Head of caudate nucleus (tissue), 42 donors: ENCODE data around the gene ZNF469.
A peak's percentile ranks its signal among the peaks of the same experiment; 100 is the strongest.

Experiments
- DNase-seq, 42 donors: peaks; one replicate each; pipeline versions ENCODE4 v3.0.0 to v3.0.0-alpha.2; 2020 to 2021; ENCODE audit warnings: mixed read lengths in 7 of 42
- intact Hi-C: fragments of 100-400 bp; cut with DNase I; formaldehyde crosslinking; loops from one replicate; pipeline ENCODE4 v1.15.0; 2022

Gene ZNF469

DNA sequence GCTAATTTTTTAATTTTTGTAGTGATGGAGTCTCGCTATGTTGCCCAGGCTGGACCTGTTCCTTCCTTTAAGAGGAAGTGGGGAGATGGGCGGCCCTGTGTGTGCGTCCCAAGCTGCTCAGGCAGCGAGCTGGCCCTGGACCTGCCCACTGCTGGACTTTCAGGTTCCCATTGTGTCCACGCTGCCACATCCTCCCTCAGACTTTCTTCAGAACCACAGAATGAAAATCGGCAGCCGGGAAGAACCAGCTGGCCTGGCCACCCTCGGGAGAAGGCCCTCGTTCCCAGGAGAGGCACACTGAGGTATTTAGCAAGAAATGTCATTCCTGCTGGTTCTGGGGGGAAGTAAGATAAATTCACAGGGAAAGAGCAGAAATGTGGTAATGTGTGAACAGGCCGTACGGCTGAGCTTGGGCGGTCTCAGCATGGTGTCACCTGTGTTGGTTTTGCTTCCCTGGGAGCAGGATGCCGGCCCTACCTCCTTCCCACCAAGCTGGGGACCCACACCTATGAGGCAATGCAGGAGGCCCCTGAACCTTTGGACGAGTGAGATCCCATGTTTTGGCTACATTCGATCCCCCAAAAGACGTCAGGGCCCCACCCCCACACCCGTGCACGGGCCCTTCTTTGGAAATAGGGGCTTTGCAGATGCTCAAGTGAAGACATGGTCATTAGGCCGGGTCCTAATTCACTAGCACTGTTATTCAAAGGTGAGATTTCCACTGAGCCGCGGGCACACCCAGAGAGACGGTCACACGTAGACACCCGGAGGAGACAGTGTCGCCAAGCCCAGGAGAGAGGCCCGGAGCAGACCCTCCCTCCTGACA lies 35.9 kb upstream of the ZNF469 start:
- intact Hi-C loops, result no loop called here
- no peak for DNase-seq

DNA sequence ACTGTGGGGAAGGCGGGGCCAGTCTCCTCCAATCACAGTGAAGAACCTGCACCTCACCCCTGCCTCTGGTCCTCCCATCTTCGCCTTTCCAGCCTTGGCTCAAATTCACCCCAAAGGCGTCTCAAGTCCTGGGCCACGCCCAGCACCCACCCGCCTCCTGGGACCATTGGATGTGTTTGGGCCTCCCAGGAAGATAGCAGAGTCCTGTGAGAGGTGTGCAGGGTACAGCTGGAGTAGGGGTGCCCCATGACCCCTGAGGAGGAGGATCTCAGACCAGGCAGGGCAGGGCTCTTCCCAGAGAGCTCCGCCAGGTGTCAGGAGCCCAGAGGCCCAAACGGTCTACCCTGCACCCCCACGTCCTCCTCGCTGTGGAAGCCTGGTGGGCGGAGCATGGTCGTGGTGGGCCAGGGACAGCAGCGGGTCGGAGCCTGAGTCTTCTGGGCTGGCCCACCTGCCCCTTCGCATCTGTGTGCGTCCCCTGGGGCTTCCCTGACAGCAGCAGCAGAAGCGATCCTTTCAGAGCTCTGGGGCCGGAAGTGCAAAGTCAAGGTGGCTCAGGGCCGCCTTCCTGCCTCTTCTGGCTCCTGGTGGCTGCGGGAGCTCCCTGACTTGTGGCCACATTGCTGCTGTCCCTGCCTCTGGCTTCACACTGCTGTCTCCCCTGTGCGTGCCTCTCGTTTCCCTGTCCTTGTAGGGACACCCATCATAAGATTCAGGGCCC lies 34.9 kb upstream of the ZNF469 start:
- DNase-seq, result peak in 5 of 42 donors; percentile 1 to 26 (median 8)
- intact Hi-C loops, result no loop called here

DNA sequence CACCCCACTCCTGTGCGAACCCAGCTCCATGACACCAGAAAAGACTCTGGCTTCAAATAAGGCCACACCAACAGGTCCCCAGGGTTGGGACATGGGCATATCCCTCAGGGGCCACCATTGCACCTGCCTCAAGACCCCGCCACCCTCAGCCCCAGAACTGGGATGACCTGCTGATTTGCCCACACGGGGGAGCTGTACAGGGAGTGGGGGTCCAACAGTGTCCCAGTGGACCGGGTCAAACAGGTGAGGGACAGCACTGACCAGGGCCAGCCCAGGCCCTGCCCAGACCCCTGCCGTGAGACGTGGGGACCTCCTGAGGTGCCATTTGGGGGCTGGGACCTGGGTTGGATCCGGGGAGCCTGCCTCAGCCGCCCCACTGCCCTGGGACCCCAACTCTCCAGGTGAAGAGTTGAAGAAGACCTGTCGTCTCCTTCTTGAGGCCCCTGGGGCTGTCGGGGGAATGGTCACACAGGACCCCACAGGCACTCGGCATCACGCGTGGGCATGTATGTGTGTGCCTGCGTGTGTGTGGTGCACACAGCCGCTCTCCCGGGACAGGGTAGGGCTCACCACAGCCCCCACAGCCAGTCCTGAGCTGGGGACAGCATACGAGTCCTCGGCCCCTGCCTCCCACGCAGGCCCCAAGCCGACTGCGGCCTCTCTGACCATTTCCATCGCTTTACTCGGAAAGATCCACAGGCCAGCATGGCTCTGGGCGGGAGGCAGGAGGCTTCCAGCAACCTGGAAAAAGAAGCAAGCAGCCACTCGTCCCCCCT lies 34.2 kb upstream of the ZNF469 start:
- DNase-seq, result peak in 5 of 42 donors; percentile 2 to 28 (median 7)
- intact Hi-C loops, result no loop called here

DNA sequence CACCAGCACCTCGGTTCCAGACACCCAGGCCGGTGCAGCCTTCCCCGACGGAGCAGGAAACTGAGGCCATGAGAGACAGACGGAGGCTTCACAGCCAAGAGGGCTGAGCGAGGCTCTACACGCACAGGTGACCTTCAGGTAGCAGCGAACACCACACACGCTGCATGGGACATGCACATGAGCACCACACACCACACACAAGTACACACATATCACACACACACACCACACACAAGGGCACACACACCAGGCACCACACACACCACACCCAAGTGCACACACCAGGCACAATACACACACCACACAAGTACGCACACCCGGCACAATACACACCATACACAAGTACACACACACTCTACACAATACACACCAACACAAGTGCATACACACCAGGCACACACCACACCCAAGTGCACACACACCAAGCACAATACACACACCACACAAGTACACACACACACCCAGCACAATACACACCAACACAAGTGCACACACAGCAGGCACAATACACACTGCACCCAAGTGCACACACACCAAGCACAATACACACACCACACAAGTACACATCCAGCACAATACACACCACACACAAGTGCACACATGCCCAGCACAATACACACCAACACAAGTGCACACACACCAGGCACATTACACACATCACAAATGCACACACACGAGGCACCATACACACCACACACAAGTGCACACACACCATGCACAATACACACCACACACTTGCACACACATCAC lies 33.4 kb upstream of the ZNF469 start:
- DNase-seq, result peak in 5 of 42 donors; percentile 1 to 18 (median 7)
- intact Hi-C loops, result no loop called here

DNA sequence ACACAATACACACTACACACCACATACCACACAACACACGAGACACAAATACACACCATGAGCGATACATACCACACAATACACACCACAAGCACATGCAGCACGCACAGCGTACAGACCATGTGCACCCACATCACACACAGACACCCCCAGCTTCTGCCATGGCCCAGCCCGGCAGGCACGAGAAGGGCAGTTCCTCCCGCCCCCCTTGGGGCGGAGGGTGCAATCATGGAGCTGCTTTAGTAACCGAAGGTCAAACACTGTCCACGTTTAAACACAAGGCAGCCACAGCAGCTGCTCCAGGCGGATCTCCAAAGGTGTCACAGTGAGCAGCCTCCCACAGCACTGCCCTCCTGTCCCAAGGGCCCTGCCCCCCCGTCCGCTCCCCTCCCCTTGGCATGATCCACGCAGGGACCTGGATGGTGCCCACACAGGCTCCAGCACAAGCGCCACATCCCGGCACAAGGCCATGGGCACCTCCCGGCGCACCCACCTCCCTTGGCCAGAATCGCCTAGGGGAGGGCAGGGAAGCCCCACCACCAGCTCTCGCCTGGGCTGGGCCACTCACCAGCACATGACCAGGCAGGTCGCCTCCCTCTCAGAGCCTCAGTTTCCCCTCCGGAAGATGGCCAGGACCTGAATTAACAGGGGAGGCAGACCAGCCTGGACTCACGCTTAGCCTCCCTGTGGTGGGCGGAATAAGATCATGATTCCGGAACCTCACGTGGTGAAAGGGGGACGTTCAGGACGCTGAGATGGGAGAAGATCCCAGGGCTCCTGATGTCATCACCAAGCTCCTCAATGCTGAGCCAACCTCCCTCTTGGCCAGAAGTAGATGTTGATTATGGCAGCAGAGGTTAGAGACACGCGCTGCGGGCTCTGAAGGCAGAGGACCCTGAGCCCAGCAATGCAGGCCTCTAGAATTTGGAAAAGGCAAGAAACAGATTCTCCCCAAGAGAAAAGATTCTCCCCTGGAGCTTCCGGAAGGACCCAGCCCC lies 32.6 kb upstream of the ZNF469 start:
- intact Hi-C loops, result no loop called here

DNA sequence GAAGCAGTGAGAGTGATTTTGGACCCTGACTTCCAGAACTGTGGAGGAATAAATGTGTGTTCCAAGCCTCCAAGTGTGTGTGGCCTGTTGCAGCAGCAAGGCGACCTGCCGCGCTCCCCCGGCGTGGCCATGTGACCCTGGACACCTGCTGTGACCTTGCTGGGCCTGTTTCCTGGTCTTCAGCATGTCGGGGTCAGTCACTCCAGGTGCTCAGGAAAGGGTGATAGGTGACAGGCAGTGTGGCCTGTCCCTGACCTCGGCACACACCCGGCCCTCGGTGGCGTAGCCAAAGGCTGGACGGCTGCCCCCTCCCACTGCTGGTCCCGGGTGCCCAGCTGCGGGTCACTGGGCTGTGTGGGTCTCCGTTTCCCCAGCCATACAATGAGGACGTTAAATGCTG lies 31.8 kb upstream of the ZNF469 start:
- DNase-seq, result peak in 8 of 42 donors; percentile 0 to 28 (median 8)
- intact Hi-C loops, result no loop called here

More for the DNA sequence above, 32.6 kb upstream of the ZNF469 start:
- DNase-seq, result peak in 8 of 42 donors; percentile 1 to 24 (median 6)

DNA sequence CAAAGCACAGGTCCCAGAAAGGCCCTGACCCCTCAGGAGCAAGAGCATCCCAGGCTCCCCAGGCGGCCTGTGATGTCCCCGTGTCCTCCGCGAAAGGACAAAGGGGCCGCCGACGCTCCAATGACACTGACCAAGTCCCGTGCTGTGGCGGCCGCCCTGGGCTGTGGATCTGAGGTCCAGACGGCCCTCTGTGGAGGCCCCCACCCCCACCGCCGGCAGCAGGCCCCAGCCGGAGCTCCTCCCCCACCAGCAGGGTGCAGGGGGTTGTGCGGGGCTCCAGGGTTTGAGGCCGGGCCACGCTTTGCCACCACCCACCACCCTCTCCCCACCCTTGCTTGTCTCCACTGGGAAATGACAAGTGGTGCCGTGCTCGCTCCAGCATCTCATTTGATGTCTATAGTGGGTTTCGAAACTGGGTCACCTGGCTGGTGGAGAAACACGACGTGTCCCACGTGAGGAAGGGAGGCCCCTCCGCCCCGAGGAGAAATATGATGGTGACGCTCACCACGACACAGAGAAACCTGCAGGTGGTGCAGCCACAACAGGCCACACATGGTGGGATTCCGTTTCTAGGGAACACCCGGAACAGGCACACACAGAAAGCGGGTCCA lies 31.2 kb upstream of the ZNF469 start:
- DNase-seq, result peak in 30 of 42 donors; percentile 8 to 78 (median 52)

DNA sequence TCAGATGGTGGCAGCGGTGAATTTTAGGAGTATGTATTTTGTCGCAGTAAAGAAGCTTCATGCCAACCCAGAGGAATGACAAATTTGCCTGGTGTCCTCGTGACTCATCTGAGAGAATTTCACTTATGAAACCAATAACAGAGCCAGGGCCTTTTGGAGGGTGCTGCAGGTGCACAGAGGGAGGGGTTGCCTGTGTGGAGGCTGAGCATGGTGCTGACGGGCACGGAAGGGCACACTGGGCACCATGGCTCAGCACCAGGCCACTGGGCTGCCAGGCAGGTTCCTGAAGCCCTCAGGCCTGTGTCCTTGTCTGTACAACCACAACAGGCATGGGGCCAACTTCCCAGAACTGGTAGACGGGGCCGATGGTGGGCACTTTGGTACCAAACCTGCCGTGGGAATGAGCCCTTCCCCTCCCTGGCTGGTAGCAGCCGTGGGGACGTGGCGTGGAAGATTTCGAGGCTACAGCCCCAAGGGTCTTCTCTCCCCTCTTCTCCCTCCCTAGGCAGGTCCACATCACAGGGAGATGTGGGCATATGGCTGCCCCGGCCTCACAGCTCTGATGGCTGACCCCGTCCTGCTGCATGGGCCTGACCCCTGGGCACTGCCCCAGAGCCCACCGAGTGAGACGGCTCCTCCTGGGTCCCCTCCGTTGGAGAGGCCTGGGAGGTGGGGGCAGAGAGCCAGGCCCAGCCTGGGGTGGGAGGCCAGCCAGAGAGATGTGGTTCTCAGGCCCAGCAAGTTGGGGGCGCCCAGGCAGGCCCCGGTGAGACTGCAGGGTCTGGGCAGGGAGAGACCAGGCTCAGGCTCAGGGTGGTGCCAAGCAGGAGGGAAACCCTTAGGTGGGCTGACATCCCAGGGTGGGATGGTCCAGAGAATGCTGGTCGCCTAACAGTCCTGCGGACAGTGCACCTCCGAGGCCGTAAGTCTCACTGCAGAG lies 30.2 kb upstream of the ZNF469 start:
- intact Hi-C loops, result no loop called here
- peak in 23 of 42 donors; percentile 5 to 62 (median 39) for DNase-seq

More for the DNA sequence above, 31.2 kb upstream of the ZNF469 start:
- intact Hi-C loops, result no loop called here

DNA sequence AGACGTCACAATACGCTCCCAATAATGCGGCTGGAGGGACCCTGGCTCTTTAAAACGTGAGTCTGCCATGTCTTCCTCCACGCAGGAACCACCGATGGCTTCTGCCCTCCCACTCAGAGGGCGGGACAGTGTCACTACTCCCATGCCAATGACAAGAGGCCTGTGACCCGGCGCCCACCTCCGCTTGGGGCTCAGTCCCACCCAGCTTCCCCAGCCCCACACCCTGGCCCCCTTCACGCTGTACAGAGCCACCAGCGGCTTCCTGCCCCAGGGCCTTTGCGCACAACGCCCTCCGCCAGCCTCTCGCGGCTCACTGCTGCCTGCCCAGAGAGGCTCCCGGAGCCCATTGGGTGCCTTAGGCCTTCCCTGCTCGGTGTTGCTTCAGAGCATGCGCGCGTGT lies 29.5 kb upstream of the ZNF469 start:
- DNase-seq, result peak in 8 of 42 donors; percentile 1 to 39 (median 7)
- intact Hi-C loops, result no loop called here

DNA sequence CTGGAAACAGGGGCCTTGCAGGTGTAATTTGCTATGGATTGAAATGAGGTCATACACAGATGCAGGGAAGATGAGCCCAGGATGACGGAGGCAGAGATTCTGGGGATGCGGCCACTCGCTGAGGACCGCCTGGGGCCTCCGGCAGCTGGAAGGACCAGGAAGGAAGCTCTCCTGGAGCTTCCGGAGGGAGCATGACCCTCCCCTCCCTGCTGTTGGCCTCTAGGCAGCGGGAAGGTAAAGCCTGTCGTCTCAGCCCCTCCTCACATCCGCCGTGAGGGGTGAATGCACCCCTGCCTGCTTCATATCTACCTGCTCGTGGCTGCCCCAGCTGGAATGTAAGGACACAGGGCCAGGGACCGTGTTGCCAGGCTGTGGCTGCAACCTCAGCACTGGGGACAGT lies 29.1 kb upstream of the ZNF469 start:
- intact Hi-C loops, result no loop called here
- DNase-seq, result peak in 4 of 42 donors; percentile 1 to 7 (median 4)

DNA sequence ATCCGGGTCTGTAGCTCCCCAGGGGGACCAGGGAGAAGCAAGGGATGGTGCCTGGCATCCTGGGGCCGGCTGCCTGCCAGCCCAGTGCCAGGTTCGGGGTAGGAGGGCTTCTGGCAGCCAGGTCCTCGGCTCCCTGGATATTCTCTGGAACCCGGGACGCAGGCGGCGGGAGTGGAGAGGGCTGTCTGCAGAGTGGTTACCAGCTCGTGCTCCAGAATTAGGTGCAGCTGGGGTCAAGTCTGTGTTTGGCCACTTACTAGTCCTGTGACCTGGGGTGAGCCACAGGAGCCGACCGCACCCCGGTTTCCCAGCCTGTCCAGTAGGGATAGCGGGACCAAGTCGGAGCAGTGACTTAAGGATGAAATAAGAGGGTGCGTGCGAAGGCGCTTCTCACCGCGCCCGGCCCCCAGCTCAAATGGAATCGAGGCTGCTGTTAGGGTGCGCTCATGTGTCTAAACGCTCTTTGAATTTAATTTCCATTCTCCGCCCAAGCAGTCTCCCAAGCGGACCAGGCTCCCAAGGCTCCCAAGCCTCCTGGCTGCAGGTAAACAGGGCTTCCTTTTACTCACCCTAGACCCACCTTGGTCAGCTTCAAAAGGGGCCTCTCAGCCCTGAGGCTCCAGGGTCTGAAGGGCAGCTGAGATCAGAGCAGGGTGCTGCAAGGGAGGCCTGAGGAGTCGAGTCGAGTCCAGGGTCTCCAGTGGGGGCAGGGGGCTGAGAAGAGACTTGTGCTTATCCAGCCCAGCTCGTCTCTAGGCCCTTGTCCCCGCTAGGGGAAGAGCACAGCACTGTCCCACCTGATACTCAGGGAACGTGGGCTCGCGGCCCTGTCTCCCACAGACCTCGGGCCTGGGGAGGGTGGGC lies 28.3 kb upstream of the ZNF469 start:
- intact Hi-C loops, result no loop called here
- peak in 9 of 42 donors; percentile 2 to 41 (median 9) for DNase-seq

DNA sequence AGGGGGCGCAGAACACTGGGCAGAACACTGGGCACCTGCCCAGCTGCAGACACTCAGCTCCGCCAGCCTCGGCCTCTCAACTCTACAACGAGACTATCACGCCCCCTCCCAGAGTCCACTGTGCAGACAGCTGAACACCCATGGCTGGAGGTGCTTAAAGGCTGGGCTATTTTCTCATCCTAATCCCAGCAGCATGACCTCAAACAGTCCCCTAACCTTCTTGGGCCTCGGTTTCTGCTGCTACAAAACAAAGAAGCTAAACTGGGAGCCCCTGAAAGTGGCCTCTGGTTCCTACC lies 27.7 kb upstream of the ZNF469 start:
- peak in 4 of 42 donors; percentile 0 to 20 (median 4) for DNase-seq
- intact Hi-C loops, result no loop called here

DNA sequence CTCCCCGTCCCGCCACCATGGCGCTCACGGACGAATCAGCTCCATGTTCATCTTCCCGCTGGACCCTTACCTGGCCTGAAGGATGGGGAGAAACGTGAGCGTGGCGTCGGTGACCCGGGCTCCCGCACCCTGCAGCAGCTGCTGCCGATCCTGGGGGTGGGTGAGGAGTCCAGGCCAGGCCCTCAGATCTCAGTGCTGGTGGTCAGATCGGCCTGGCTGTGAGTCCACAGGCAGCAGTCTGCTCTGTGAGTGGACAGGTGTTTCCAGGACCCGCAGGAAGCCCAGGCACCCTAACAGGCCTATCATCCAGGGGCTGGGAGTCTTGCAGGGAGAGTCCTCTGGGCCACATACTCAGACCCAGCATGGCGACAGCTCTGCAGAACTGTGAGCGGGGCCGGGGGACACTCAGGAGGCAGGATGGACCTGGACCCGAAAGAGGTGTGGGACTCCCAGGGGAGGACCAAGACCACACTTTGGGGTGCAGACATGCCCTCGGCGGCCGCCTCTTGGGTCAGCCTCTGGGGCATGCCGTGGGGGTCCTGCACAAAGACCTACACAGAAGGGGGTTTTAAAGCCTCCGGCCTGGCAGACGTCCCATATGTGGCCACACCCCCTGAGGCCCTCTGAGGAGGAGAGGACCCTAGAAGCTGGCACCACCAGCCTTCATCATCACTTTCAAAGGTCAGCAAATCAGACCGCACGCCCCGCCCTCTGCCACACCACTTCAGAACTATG lies 27.2 kb upstream of the ZNF469 start:
- peak in 9 of 42 donors; percentile 2 to 32 (median 9) for DNase-seq
- intact Hi-C loops, result no loop called here

DNA sequence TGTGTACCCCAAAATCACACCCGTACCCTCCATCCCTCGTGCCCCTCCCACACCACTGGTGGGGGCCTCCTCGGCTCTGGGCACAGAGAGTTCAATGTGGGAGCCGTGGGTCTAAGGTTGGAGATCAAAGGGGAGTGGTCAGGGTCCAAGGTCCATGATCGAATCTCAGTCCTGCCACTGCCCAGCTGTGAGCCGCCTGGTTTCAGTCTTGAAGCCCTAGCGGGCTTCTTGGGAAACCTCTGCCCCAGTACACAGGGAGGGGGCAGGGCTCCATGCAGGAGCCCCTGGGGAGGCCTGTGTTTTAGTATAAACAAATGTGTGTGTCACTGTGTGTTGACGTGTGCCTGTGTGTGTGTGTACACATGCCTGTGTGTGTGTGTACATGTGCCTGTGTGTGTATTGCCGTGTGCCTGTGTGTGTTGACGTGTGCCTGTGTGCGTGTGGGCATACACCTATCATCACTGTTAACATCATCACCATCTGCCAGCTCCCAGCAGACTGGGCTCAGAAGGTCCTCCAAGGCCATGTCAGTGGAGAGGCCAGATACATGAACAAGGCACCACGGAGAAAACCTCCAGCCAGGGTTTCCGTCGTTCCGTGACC lies 26.5 kb upstream of the ZNF469 start:
- peak in 2 of 42 donors; percentile 10 to 11 for DNase-seq
- intact Hi-C loops, result no loop called here
